B cell (primary cell): Measurements from ENCODE around the gene CMIP. TPM values are rescaled to one million over a fixed set of nuclear protein-coding genes. Genes with fewer than 3 reads are reported as not detected.

Experiments
- ATAC-seq: fragments of 200-7000 bp; cut with Tn5 transposase; one replicate; pipeline ENCODE4 v1.10.0; 2021; ENCODE audit warnings: low read depth, mild to moderate bottlenecking, moderate number of reproducible peaks, moderate library complexity
- CTCF ChIA-PET: fragments of 350-600 bp; sonication (Branson Sonifier 250); formaldehyde crosslinking; loops from one replicate; lab custom pipeline; 2021; ENCODE audit warnings: antibody characterized with exemption, inconsistent platforms; lab: Charles Lee
- POLR2A ChIA-PET: fragments of 350-600 bp; sonication (Branson Sonifier 250); formaldehyde crosslinking; loops from one replicate; lab custom pipeline; 2021; ENCODE audit warnings: antibody characterized with exemption; lab: Charles Lee
- DNase-seq: peaks from one replicate; pipeline ENCODE4 v3.0.0; 2013
- H2AFZ ChIP-seq: 2 replicates; pipeline ENCODE4 v1.6.1; 2012; ENCODE audit warnings: mild to moderate bottlenecking, low read depth, low read length; ENCODE audit not compliant: insufficient read depth, poor library complexity, severe bottlenecking
- H3K27ac ChIP-seq, 2 donors: 1 replicate in 1 of 2; 2 replicates in 1 of 2; pipeline ENCODE4 v1.5.1; 2012 to 2013; ENCODE audit warnings: low read length in 2 of 2, mild to moderate bottlenecking in 2 of 2, moderate library complexity in 1 of 2
- H3K27me3 ChIP-seq, 4 experiments: fragments of 200-600 bp in 1 of 4; sonication (generic) in 1 of 4; replicated peaks in 1 of 4; 1 replicate in 2 of 4; 2 replicates in 2 of 4; pipeline versions ENCODE4 v1.6.1 to v1.7.0; 2013 to 2016; ENCODE audit warnings: low read length in 3 of 4, mild to moderate bottlenecking in 2 of 4, mixed read lengths in 1 of 4, moderate library complexity in 1 of 4; ENCODE audit not compliant: insufficient read depth in 4 of 4, control insufficient read depth in 3 of 4; ENCODE audit errors: control extremely low read depth in 1 of 4
- H3K36me3 ChIP-seq, 2 experiments: replicated peaks in 1 of 2; 1 replicate in 1 of 2; 2 replicates in 1 of 2; pipeline versions ENCODE4 v1.6.1 to v1.7.1; 2013; ENCODE audit warnings: low read length in 1 of 2; ENCODE audit not compliant: insufficient read depth in 2 of 2, control insufficient read depth in 1 of 2; ENCODE audit errors: control extremely low read depth in 1 of 2, extremely low read depth in 1 of 2
- H3K4me1 ChIP-seq, 2 donors: fragments of 200-600 bp in 1 of 2; sonication (generic) in 1 of 2; 1 replicate in 1 of 2; 2 replicates in 1 of 2; pipeline versions ENCODE4 v1.5.1 to v1.6.1; 2013 to 2017; ENCODE audit warnings: low read length in 2 of 2; ENCODE audit not compliant: control insufficient read depth in 2 of 2, insufficient read depth in 2 of 2
- H3K4me2 ChIP-seq: replicated peaks from 2 replicates; pipeline ENCODE3; 2012; ENCODE audit warnings: mild to moderate bottlenecking, low read depth, low read length; ENCODE audit not compliant: poor library complexity, severe bottlenecking
- H3K4me3 ChIP-seq, 5 experiments: fragments of 200-600 bp in 1 of 5; sonication (generic) in 1 of 5; 1 replicate in 3 of 5; 2 replicates in 2 of 5; pipeline versions ENCODE4 v1.5.1 to v1.7.0; 2011 to 2016; ENCODE audit warnings: low read length in 4 of 5, mild to moderate bottlenecking in 4 of 5, low read depth in 2 of 5, control low read depth in 1 of 5, moderate library complexity in 1 of 5; ENCODE audit not compliant: insufficient read depth in 1 of 5; ENCODE audit errors: control extremely low read depth in 1 of 5, extremely low read depth in 1 of 5
- H3K79me2 ChIP-seq: fragments of 200-600 bp; sonication (generic); one replicate; pipeline ENCODE4 v1.6.0; 2016; ENCODE audit warnings: low read length; ENCODE audit not compliant: control insufficient read depth, insufficient read depth
- H3K9ac ChIP-seq: fragments of 200-600 bp; sonication (generic); 2 replicates; pipeline ENCODE4 v1.6.1; 2017; ENCODE audit warnings: mild to moderate bottlenecking, low read length, moderate library complexity
- H3K9me3 ChIP-seq, 3 donors: one replicate each; pipeline versions ENCODE4 v1.6.1 to v1.7.1; 2013; ENCODE audit warnings: low read length in 2 of 3; ENCODE audit not compliant: control insufficient read depth in 2 of 3, insufficient read depth in 1 of 3; ENCODE audit errors: control extremely low read depth in 1 of 3
- H4K20me1 ChIP-seq: 2 replicates; pipeline ENCODE4 v1.6.0; 2012; ENCODE audit warnings: mild to moderate bottlenecking, low read length; ENCODE audit not compliant: insufficient read depth, control insufficient read depth, poor library complexity, severe bottlenecking
- H3K27ac Mint-ChIP-seq: one replicate; pipeline ENCODE4 v1.8.0; 2021; ENCODE audit warnings: mixed read lengths
- H3K27me3 Mint-ChIP-seq: one replicate; pipeline ENCODE4 v1.8.0; 2021; ENCODE audit warnings: mixed read lengths
- H3K4me1 Mint-ChIP-seq: one replicate; pipeline ENCODE4 v1.8.0; 2021; ENCODE audit warnings: mixed read lengths
- H3K4me3 Mint-ChIP-seq: one replicate; pipeline ENCODE4 v1.8.0; 2021; ENCODE audit warnings: mixed read lengths
- H3K9me3 Mint-ChIP-seq: one replicate; pipeline ENCODE4 v1.8.0; 2022; ENCODE audit warnings: mixed read lengths; ENCODE audit not compliant: insufficient read depth
- CTCF ChIP-seq: fragments of 200-600 bp; IDR thresholded peaks from one replicate; pipeline ENCODE4 v1.8.0; 2022; ENCODE audit warnings: antibody characterized with exemption, mild to moderate bottlenecking
- EZH2 ChIP-seq: IDR thresholded peaks from 2 replicates; pipeline ENCODE4 v1.6.1; 2012; ENCODE audit warnings: borderline replicate concordance, low read depth, mild to moderate bottlenecking, moderate library complexity, low read length; ENCODE audit not compliant: insufficient read depth, poor library complexity, severe bottlenecking
- WGBS: methylation state at CpG from one replicate; pipeline ENCODE4 v1.1.5; 2013; ENCODE audit warnings: missing lambda C conversion rate; ENCODE audit not compliant: insufficient coverage; 5-methylcytosine and 5-hydroxymethylcytosine counted together
- intact Hi-C: fragments of 100-400 bp; cut with micrococcal nuclease; formaldehyde crosslinking; loops from one replicate; pipeline ENCODE4 v1.10.0; 2022
- polyA plus RNA-seq: library from polyadenylated mRNA; depleted of rRNA; stranded (reverse); fragments of >200 nt; gene quantifications from 2 replicates; pipeline ENCODE4 v1.2.3, GENCODE V29; 2012
- total RNA-seq, 2 donors: library from RNA; stranded (reverse); fragments of 120-200 nt in 1 of 2; gene quantifications; 1 replicate in 1 of 2; 2 replicates in 1 of 2; pipeline versions ENCODE4 v1.2.3 to v1.2.4, GENCODE V29; 2013 to 2022

The CMIP gene
- total and polyA plus RNA-seq, 2 donors (not counting 1 experiment from before 2014, with no cell fraction given): 27.1 to 155 TPM

- Histone ChIP-seq H3K9ac (no peak overlapping the region), H3K4me3 (no peak overlapping the region)
- H3K4me1 Mint-ChIP-seq: peaks cover 37% of the 10 kb centered on the region
Observed at GRCh38 chr16:81633680-81634379, 189.2 kb downstream of the CMIP start.

More at GRCh38 chr16:81633680-81634379, 189.2 kb downstream of the CMIP start:
- no peak overlapping the region for H3K27ac Mint-ChIP-seq
- ChIA-PET CTCF (no interaction called here), POLR2A (no interaction called here)
- 79% methylated on average over 6 of the region's 8 CpGs for WGBS
- no peak for DNase-seq
- Histone ChIP-seq H3K9me3 (peaks cover 0 to 4% (median 0%) of the 10 kb centered on the region in 3 donors), H3K36me3 (peaks cover 4 to 14% of the 10 kb centered on the region in 2 experiments), H2AFZ (no peak overlapping the region), H3K27ac (no peak overlapping the region), H3K4me1 (no peaks in the 10 kb centered on the region), H3K79me2 (peaks cover 92% of the 10 kb centered on the region), H3K4me2 (no peak overlapping the region), H3K27me3 (no peaks in the 10 kb centered on the region), H4K20me1 (peaks cover 60% of the 10 kb centered on the region)
- H3K4me3 Mint-ChIP-seq: no peak overlapping the region
- intact Hi-C loops: no loop called here
- TF ChIP-seq CTCF: no peak
- no peak for TF ChIP-seq EZH2
- no peak for ATAC-seq
- no peaks in the 10 kb centered on the region for H3K9me3 Mint-ChIP-seq
- no peaks in the 10 kb centered on the region for H3K27me3 Mint-ChIP-seq
